ENCODE measurements around the gene SLC29A2. TPM values are rescaled to one million over a fixed set of nuclear protein-coding genes. Genes with fewer than 3 reads are reported as not detected.

The SLC29A2 gene
- total RNA-seq, 1 experiment from 2014 or later, result 7.0 TPM

GRCh38 chr11:66329165-66329673 lies 42.3 kb downstream of the SLC29A2 start:
- intact Hi-C loops (cut with micrococcal nuclease), result no loop called here
- no TSS peak for BruUV-seq (replicated peaks)
- Mint-ChIP-seq H3K27ac (ENCODE audit: low read depth, unreplicated experiment) (no peak overlapping the region), H3K4me1 (ENCODE audit: insufficient read depth, unreplicated experiment) (peaks cover 41% of the 10 kb centered on the region), H3K27me3 (ENCODE audit: insufficient read depth, unreplicated experiment) (no peaks in the 10 kb centered on the region), H3K36me3 (ENCODE audit: insufficient read depth, unreplicated experiment) (peaks cover 29% of the 10 kb centered on the region), H3K9me3 (ENCODE audit: unreplicated experiment) (no peaks in the 10 kb centered on the region), H3K4me3 (ENCODE audit: unreplicated experiment) (no peak overlapping the region)
- DNase-seq (ENCODE audit: unreplicated experiment), result no peak
- TF ChIP-seq CTCF (IDR thresholded peaks at IDR 0.05; ENCODE audit: unreplicated experiment), result no peak
- CTCF ChIA-PET, result interaction anchor here (0.6 to 1.6 kb wide), 9 partner anchors 15 to 414 kb away, joined by 3 to 7 read pairs (median 3); partner anchors contain the start of gene BRMS1
- POLR2A ChIA-PET, result interaction anchor here (0.9 to 2.5 kb wide), 12 partner anchors 9 to 47 kb away, joined by 3 to 16 read pairs (median 6); partner anchors contain the start of genes BRMS1 and YIF1A

GRCh38 chr11:66328302-66329144 lies 43.0 kb downstream of the SLC29A2 start:
- peaks cover 46% of the 10 kb centered on the region for H3K4me1 Mint-ChIP-seq (ENCODE audit: insufficient read depth, unreplicated experiment)
- H3K27ac Mint-ChIP-seq (ENCODE audit: low read depth, unreplicated experiment), result peak overlapping the region; percentile 4
- POLR2A ChIA-PET, result interaction anchor here (0.6 to 2.5 kb wide), 8 partner anchors 9 to 40 kb away, joined by 3 to 16 read pairs (median 7); partner anchors contain the start of genes BRMS1 and YIF1A
- H3K9me3 Mint-ChIP-seq (ENCODE audit: unreplicated experiment), result no peaks in the 10 kb centered on the region
- peaks cover 23% of the 10 kb centered on the region for H3K36me3 Mint-ChIP-seq (ENCODE audit: insufficient read depth, unreplicated experiment)
- intact Hi-C loops (cut with micrococcal nuclease), result loop anchor here (1.0 kb wide), 3 partner anchors 8 to 61 kb away; partner anchors contain the start of gene RIN1
- H3K27me3 Mint-ChIP-seq (ENCODE audit: insufficient read depth, unreplicated experiment), result no peaks in the 10 kb centered on the region
- DNase-seq (ENCODE audit: unreplicated experiment), result peak; percentile 78
- H3K4me3 Mint-ChIP-seq (ENCODE audit: unreplicated experiment), result no peak overlapping the region
- no TSS peak for BruUV-seq (replicated peaks)
- peak; percentile 91 for TF ChIP-seq CTCF (IDR thresholded peaks at IDR 0.05; ENCODE audit: unreplicated experiment)
- CTCF ChIA-PET, result interaction anchor here (0.6 to 1.6 kb wide), 8 partner anchors 16 to 414 kb away, joined by 3 to 7 read pairs (median 4); partner anchors contain the start of gene BRMS1

- H3K4me3 Mint-ChIP-seq (ENCODE audit: unreplicated experiment), result no peak overlapping the region
- ChIA-PET POLR2A (interaction anchor here (1.6 kb wide), 1 partner anchor 16 kb away, joined by 16 read pairs; no protein-coding TSS in a partner anchor), CTCF (no interaction called here)
- no peaks in the 10 kb centered on the region for H3K27me3 Mint-ChIP-seq (ENCODE audit: insufficient read depth, unreplicated experiment)
- no peak for DNase-seq (ENCODE audit: unreplicated experiment)
- no peak for TF ChIP-seq CTCF (IDR thresholded peaks at IDR 0.05; ENCODE audit: unreplicated experiment)
- intact Hi-C loops (cut with micrococcal nuclease), result loop anchor here (1.0 kb wide), 3 partner anchors 8 to 61 kb away; partner anchors contain the start of gene RIN1
- peaks cover 50% of the 10 kb centered on the region for H3K4me1 Mint-ChIP-seq (ENCODE audit: insufficient read depth, unreplicated experiment)
- H3K27ac Mint-ChIP-seq (ENCODE audit: low read depth, unreplicated experiment), result peak overlapping the region; percentile 4
- H3K36me3 Mint-ChIP-seq (ENCODE audit: insufficient read depth, unreplicated experiment), result peaks cover 18% of the 10 kb centered on the region
- no peaks in the 10 kb centered on the region for H3K9me3 Mint-ChIP-seq (ENCODE audit: unreplicated experiment)
- no TSS peak for BruUV-seq (replicated peaks)
Observed at GRCh38 chr11:66328031-66328301, 43.6 kb downstream of the SLC29A2 start.
